Measurements from ENCODE around the gene RRP15.

RRP15 gene

GRCh38 chr1:218365226-218365999, 80.3 kb downstream of the RRP15 start:
- Mint-ChIP-seq H3K4me1 (peaks cover 80% of the 10 kb centered on the region), H3K36me3 (ENCODE audit: low read depth) (peaks cover 39% of the 10 kb centered on the region), H3K4me3 (peak overlapping the region in 1 of 3 experiments; percentile 14), H3K27ac (peak overlapping the region; percentile 53 to 91 (median 88)), H3K27me3 (ENCODE audit: low read depth) (no peaks in the 10 kb centered on the region), H3K9me3 (no peaks in the 10 kb centered on the region)
- no peak for TF ChIP-seq CTCF (IDR thresholded peaks at IDR 0.05; ENCODE audit: unreplicated experiment in 3 of 3)

- no peaks in the 10 kb centered on the region for H3K9me3 Mint-ChIP-seq
- TF ChIP-seq CTCF (IDR thresholded peaks at IDR 0.05; ENCODE audit: unreplicated experiment in 3 of 3): no peak
- no peaks in the 10 kb centered on the region for H3K27me3 Mint-ChIP-seq (ENCODE audit: low read depth)
- no peak overlapping the region for H3K4me3 Mint-ChIP-seq
- peaks cover 42% of the 10 kb centered on the region for H3K36me3 Mint-ChIP-seq (ENCODE audit: low read depth)
- peaks cover 82% of the 10 kb centered on the region for H3K4me1 Mint-ChIP-seq
- H3K27ac Mint-ChIP-seq: peak overlapping the region; percentile 79 to 94 (median 83)
These were observed 81.4 kb downstream of the RRP15 start for GRCh38 chr1:218366322-218367052.

- TF ChIP-seq CTCF (IDR thresholded peaks at IDR 0.05; ENCODE audit: unreplicated experiment in 3 of 3): no peak
- Mint-ChIP-seq H3K27ac (peak overlapping the region; percentile 79 to 94 (median 83)), H3K4me3 (no peak overlapping the region), H3K9me3 (no peaks in the 10 kb centered on the region), H3K4me1 (peaks cover 82% of the 10 kb centered on the region), H3K36me3 (ENCODE audit: low read depth) (peaks cover 42% of the 10 kb centered on the region), H3K27me3 (ENCODE audit: low read depth) (no peaks in the 10 kb centered on the region)
These were observed 82.0 kb downstream of the RRP15 start for GRCh38 chr1:218367118-218367517.

- H3K9me3 Mint-ChIP-seq: no peaks in the 10 kb centered on the region
- peaks cover 80% of the 10 kb centered on the region for H3K4me1 Mint-ChIP-seq
- no peak overlapping the region for H3K4me3 Mint-ChIP-seq
These were observed 83.6 kb downstream of the RRP15 start for GRCh38 chr1:218368686-218369085.

GRCh38 chr1:218369688-218370511, 84.8 kb downstream of the RRP15 start:
- H3K4me3 Mint-ChIP-seq: no peak overlapping the region
- no peaks in the 10 kb centered on the region for H3K9me3 Mint-ChIP-seq
- no peak for TF ChIP-seq CTCF (IDR thresholded peaks at IDR 0.05; ENCODE audit: unreplicated experiment in 3 of 3)
- peak overlapping the region in 2 of 3 experiments; percentile 84 to 90 for H3K27ac Mint-ChIP-seq
- no peaks in the 10 kb centered on the region for H3K27me3 Mint-ChIP-seq (ENCODE audit: low read depth)
- H3K4me1 Mint-ChIP-seq: peaks cover 80% of the 10 kb centered on the region
- peaks cover 30% of the 10 kb centered on the region for H3K36me3 Mint-ChIP-seq (ENCODE audit: low read depth)

More at GRCh38 chr1:218368686-218369085, 83.6 kb downstream of the RRP15 start:
- Mint-ChIP-seq H3K27me3 (ENCODE audit: low read depth) (no peaks in the 10 kb centered on the region), H3K36me3 (ENCODE audit: low read depth) (peaks cover 39% of the 10 kb centered on the region), H3K27ac (peak overlapping the region in 2 of 3 experiments; percentile 10 to 56)
- TF ChIP-seq CTCF (IDR thresholded peaks at IDR 0.05; ENCODE audit: unreplicated experiment in 3 of 3): no peak
